Measurements from ENCODE around the gene GPR55. TPM values are rescaled to one million over a fixed set of nuclear protein-coding genes. Genes with fewer than 3 reads are reported as not detected.

The GPR55 gene
- polyA plus RNA-seq, 3 donors, result 0.05 to 0.18 (median 0.11) TPM

- no peak overlapping the region for H3K27ac ChIP-seq (ENCODE audit: low read depth, low read length)
- 84 to 95% (median 92%) methylated on average over 15 to 16 of the region's 16 CpGs for WGBS, 3 donors
Observed at GRCh38 chr2:230907361-230908091, 17.5 kb downstream of the GPR55 start.

GRCh38 chr2:230906471-230907230, 18.4 kb downstream of the GPR55 start:
- no peak overlapping the region for H3K27ac ChIP-seq (ENCODE audit: low read depth, low read length)
- WGBS, 3 donors, result 84 to 95% (median 94%) methylated on average over 15 of the region's 15 CpGs

GRCh38 chr2:230905448-230906421, 19.3 kb downstream of the GPR55 start:
- no peak overlapping the region for H3K27ac ChIP-seq (ENCODE audit: low read depth, low read length)
- WGBS, 3 donors, result 56 to 78% (median 76%) methylated on average over 18 of the region's 18 CpGs

GRCh38 chr2:230904856-230905447, 20.1 kb downstream of the GPR55 start:
- WGBS, 3 donors, result 75 to 84% (median 82%) methylated on average over 15 of the region's 15 CpGs
- H3K27ac ChIP-seq (ENCODE audit: low read depth, low read length), result no peak overlapping the region

- no peak overlapping the region for H3K27ac ChIP-seq (ENCODE audit: low read depth, low read length)
- WGBS, 3 donors, result 81 to 91% (median 91%) methylated on average over 19 of the region's 19 CpGs
Observed at GRCh38 chr2:230903231-230904150, 21.6 kb downstream of the GPR55 start.

- H3K27ac ChIP-seq (ENCODE audit: low read depth, low read length), result no peak overlapping the region
- 35 to 50% (median 47%) methylated on average over 8 of the region's 8 CpGs for WGBS, 3 donors
Observed at GRCh38 chr2:230902180-230902899, 22.7 kb downstream of the GPR55 start.

GRCh38 chr2:230901006-230901405, 24.0 kb downstream of the GPR55 start:
- WGBS, 3 donors, result 46 to 79% (median 76%) methylated on average over 5 of the region's 5 CpGs
- no peak overlapping the region for H3K27ac ChIP-seq (ENCODE audit: low read depth, low read length)

- WGBS, 3 donors, result 43 to 79% (median 74%) methylated on average over 10 of the region's 10 CpGs
Observed at GRCh38 chr2:230900336-230900995, 24.6 kb downstream of the GPR55 start.

GRCh38 chr2:230899786-230900185, 25.3 kb downstream of the GPR55 start:
- 90 to 91% (median 91%) methylated on average over 4 of the region's 4 CpGs for WGBS, 3 donors
- H3K27ac ChIP-seq (ENCODE audit: low read depth, low read length), result no peak overlapping the region

More at GRCh38 chr2:230900336-230900995, 24.6 kb downstream of the GPR55 start:
- no peak overlapping the region for H3K27ac ChIP-seq (ENCODE audit: low read depth, low read length)

- 43 to 51% (median 43%) methylated on average over 5 of the region's 5 CpGs for WGBS, 3 donors
- H3K27ac ChIP-seq (ENCODE audit: low read depth, low read length), result no peak overlapping the region
Observed at GRCh38 chr2:230899287-230899686, 25.8 kb downstream of the GPR55 start.

- 68 to 72% (median 68%) methylated on average over 8 of the region's 8 CpGs for WGBS, 3 donors
- no peak overlapping the region for H3K27ac ChIP-seq (ENCODE audit: low read depth, low read length)
Observed at GRCh38 chr2:230898713-230899091, 26.3 kb downstream of the GPR55 start.

GRCh38 chr2:230898016-230898712, 26.9 kb downstream of the GPR55 start:
- H3K27ac ChIP-seq (ENCODE audit: low read depth, low read length), result no peak overlapping the region
- WGBS, 3 donors, result 84 to 92% (median 91%) methylated on average over 13 of the region's 13 CpGs

- WGBS, 3 donors, result 79 to 84% (median 84%) methylated on average over 19 of the region's 19 CpGs
- H3K27ac ChIP-seq (ENCODE audit: low read depth, low read length), result no peak overlapping the region
Observed at GRCh38 chr2:230896346-230897115, 28.5 kb downstream of the GPR55 start.

- 26 to 66% (median 56%) methylated on average over 6 of the region's 6 CpGs for WGBS, 3 donors
- H3K27ac ChIP-seq (ENCODE audit: low read depth, low read length), result no peak overlapping the region
Observed at GRCh38 chr2:230895536-230896345, 29.3 kb downstream of the GPR55 start.
